ENCODE data around the gene DAAM2. TPM values are rescaled to one million over a fixed set of nuclear protein-coding genes. Genes with fewer than 3 reads are reported as not detected.

Gene DAAM2
- total and polyA plus RNA-seq, 4 experiments from 2014 or later, result not detected

GRCh38 chr6:39931607-39932006 is 139.4 kb downstream of the DAAM2 start:
- POLR2A ChIA-PET (ENCODE audit: partially characterized antibody), result no interaction called here

GRCh38 chr6:39932386-39932910 is 140.3 kb downstream of the DAAM2 start:
- H3K4me1 ChIP-seq (ENCODE audit: insufficient read depth, low read length), result peaks cover 5% of the 10 kb centered on the region
- Mint-ChIP-seq H3K27ac (no peak overlapping the region), H3K4me1 (peaks cover 1 to 10% (median 4%) of the 10 kb centered on the region in 4 donors), H3K9me3 (peaks cover 0 to 8% (median 0%) of the 10 kb centered on the region in 8 donors), H3K27me3 (peaks cover 10 to 24% of the 10 kb centered on the region in 2 donors), H3K36me3 (no peaks in the 10 kb centered on the region), H3K4me3 (no peak overlapping the region)
- POLR2A ChIA-PET (ENCODE audit: partially characterized antibody), result no interaction called here
- intact Hi-C loops (cut with micrococcal nuclease), result no loop called here
- peaks cover 3% of the 10 kb centered on the region for H3K27me3 ChIP-seq (ENCODE audit: insufficient read depth, low read length)
- H3K4me3 ChIP-seq (ENCODE audit: low read length in 2 of 2), result no peak overlapping the region
- DNase-seq, result no peak
- no peak overlapping the region for H3K27ac ChIP-seq (ENCODE audit: low read depth, low read length)
- no peaks in the 10 kb centered on the region for H3K9me3 ChIP-seq (ENCODE audit: control insufficient read depth in 1 of 2, low read length in 2 of 2)
- CTCF ChIA-PET (ENCODE audit: partially characterized antibody), result no interaction called here
- H3K36me3 ChIP-seq (ENCODE audit: insufficient read depth, low read length), result no peaks in the 10 kb centered on the region

More at GRCh38 chr6:39931607-39932006, 139.4 kb downstream of the DAAM2 start:
- Mint-ChIP-seq H3K9me3 (peaks cover 0 to 4% (median 0%) of the 10 kb centered on the region in 8 donors), H3K36me3 (no peaks in the 10 kb centered on the region), H3K27me3 (peaks cover 8 to 24% of the 10 kb centered on the region in 2 donors), H3K4me1 (peaks cover 1 to 10% (median 4%) of the 10 kb centered on the region in 4 donors), H3K27ac (no peak overlapping the region), H3K4me3 (no peak overlapping the region)
- peaks cover 3% of the 10 kb centered on the region for H3K27me3 ChIP-seq (ENCODE audit: insufficient read depth, low read length)
- CTCF ChIA-PET (ENCODE audit: partially characterized antibody), result no interaction called here
- peaks cover 5% of the 10 kb centered on the region for H3K4me1 ChIP-seq (ENCODE audit: insufficient read depth, low read length)
- no peaks in the 10 kb centered on the region for H3K9me3 ChIP-seq (ENCODE audit: control insufficient read depth in 1 of 2, low read length in 2 of 2)
- H3K27ac ChIP-seq (ENCODE audit: low read depth, low read length), result no peak overlapping the region
- no peak for DNase-seq
- H3K36me3 ChIP-seq (ENCODE audit: insufficient read depth, low read length), result no peaks in the 10 kb centered on the region
- intact Hi-C loops (cut with micrococcal nuclease), result no loop called here
- no peak overlapping the region for H3K4me3 ChIP-seq (ENCODE audit: low read length in 2 of 2)

- Histone ChIP-seq H3K27me3 (ENCODE audit: insufficient read depth, low read length) (peaks cover 3% of the 10 kb centered on the region), H3K4me3 (ENCODE audit: low read length in 2 of 2) (no peak overlapping the region), H3K27ac (ENCODE audit: low read depth, low read length) (no peak overlapping the region), H3K9me3 (ENCODE audit: control insufficient read depth in 1 of 2, low read length in 2 of 2) (no peaks in the 10 kb centered on the region), H3K36me3 (ENCODE audit: insufficient read depth, low read length) (no peaks in the 10 kb centered on the region), H3K4me1 (ENCODE audit: insufficient read depth, low read length) (peaks cover 5% of the 10 kb centered on the region)
- ChIA-PET CTCF (ENCODE audit: partially characterized antibody) (no interaction called here), POLR2A (ENCODE audit: partially characterized antibody) (no interaction called here)
- H3K9me3 Mint-ChIP-seq, result peaks cover 0 to 6% (median 0%) of the 10 kb centered on the region in 8 donors
- peaks cover 11 to 28% of the 10 kb centered on the region in 2 donors for H3K27me3 Mint-ChIP-seq
- H3K27ac Mint-ChIP-seq, result peak overlapping the region in 3 of 7 donors; percentile 23 to 69 (median 28)
- intact Hi-C loops (cut with micrococcal nuclease), result no loop called here
- H3K4me1 Mint-ChIP-seq, result peaks cover 1 to 10% (median 4%) of the 10 kb centered on the region in 4 donors
- H3K4me3 Mint-ChIP-seq, result peak overlapping the region; percentile 9 to 83 (median 72)
- DNase-seq, result no peak
- H3K36me3 Mint-ChIP-seq, result no peaks in the 10 kb centered on the region
These were observed 141.5 kb downstream of the DAAM2 start for GRCh38 chr6:39933669-39934130.

- Histone ChIP-seq H3K4me1 (ENCODE audit: insufficient read depth, low read length) (peaks cover 5% of the 10 kb centered on the region), H3K27me3 (ENCODE audit: insufficient read depth, low read length) (peaks cover 3% of the 10 kb centered on the region), H3K4me3 (ENCODE audit: low read length in 2 of 2) (no peak within 1 kb of the TSS), H3K36me3 (ENCODE audit: insufficient read depth, low read length) (no peaks in the 10 kb centered on the region), H3K27ac (ENCODE audit: low read depth, low read length) (no peak within 1 kb of the TSS), H3K9me3 (ENCODE audit: control insufficient read depth in 1 of 2, low read length in 2 of 2) (no peaks in the 10 kb centered on the region)
- H3K27me3 Mint-ChIP-seq, result peaks cover 11 to 28% of the 10 kb centered on the region in 2 donors
- POLR2A ChIA-PET (ENCODE audit: partially characterized antibody), result no interaction called here
- peaks cover 1 to 10% (median 4%) of the 10 kb centered on the region in 4 donors for H3K4me1 Mint-ChIP-seq
- peak within 1 kb of the TSS in 4 of 7 donors; percentile 23 to 69 (median 32) for H3K27ac Mint-ChIP-seq
- H3K36me3 Mint-ChIP-seq, result no peaks in the 10 kb centered on the region
- peak in 1 of 5 donors; percentile 1 for DNase-seq
- peaks cover 0 to 6% (median 0%) of the 10 kb centered on the region in 8 donors for H3K9me3 Mint-ChIP-seq
- CTCF ChIA-PET (ENCODE audit: partially characterized antibody), result no interaction called here
- peak within 1 kb of the TSS; percentile 58 to 83 (median 72) for H3K4me3 Mint-ChIP-seq
- intact Hi-C loops (cut with micrococcal nuclease), result no loop called here
These were observed 142.1 kb downstream of the DAAM2 start, which contains the start of gene MOCS1 for GRCh38 chr6:39934131-39934757. TSS of gene MOCS1 (minus strand) at chr6:39934462. CDS start at chr6:39934417, 45 bp downstream.

- Histone ChIP-seq H3K27me3 (ENCODE audit: insufficient read depth, low read length) (peaks cover 3% of the 10 kb centered on the region), H3K36me3 (ENCODE audit: insufficient read depth, low read length) (no peaks in the 10 kb centered on the region), H3K9me3 (ENCODE audit: control insufficient read depth in 1 of 2, low read length in 2 of 2) (no peaks in the 10 kb centered on the region), H3K4me3 (ENCODE audit: low read length in 2 of 2) (no peak overlapping the region), H3K27ac (ENCODE audit: low read depth, low read length) (no peak overlapping the region), H3K4me1 (ENCODE audit: insufficient read depth, low read length) (peaks cover 5% of the 10 kb centered on the region)
- no peak for DNase-seq
- Mint-ChIP-seq H3K27me3 (peaks cover 11 to 28% of the 10 kb centered on the region in 2 donors), H3K9me3 (peaks cover 0 to 4% (median 0%) of the 10 kb centered on the region in 8 donors), H3K36me3 (no peaks in the 10 kb centered on the region), H3K4me3 (no peak overlapping the region), H3K27ac (no peak overlapping the region), H3K4me1 (peaks cover 1 to 10% (median 4%) of the 10 kb centered on the region in 4 donors)
- intact Hi-C loops (cut with micrococcal nuclease), result no loop called here
- CTCF ChIA-PET (ENCODE audit: partially characterized antibody), result no interaction called here
- POLR2A ChIA-PET (ENCODE audit: partially characterized antibody), result no interaction called here
These were observed 143.1 kb downstream of the DAAM2 start for GRCh38 chr6:39935241-39935640.

- H3K4me1 ChIP-seq (ENCODE audit: insufficient read depth, low read length), result peaks cover 5% of the 10 kb centered on the region
- H3K36me3 ChIP-seq (ENCODE audit: insufficient read depth, low read length), result no peaks in the 10 kb centered on the region
- peaks cover 3% of the 10 kb centered on the region for H3K27me3 ChIP-seq (ENCODE audit: insufficient read depth, low read length)
- ChIA-PET CTCF (ENCODE audit: partially characterized antibody) (no interaction called here), POLR2A (ENCODE audit: partially characterized antibody) (no interaction called here)
- H3K4me3 ChIP-seq (ENCODE audit: low read length in 2 of 2), result no peak overlapping the region
- DNase-seq, result no peak
- Mint-ChIP-seq H3K27me3 (peaks cover 10 to 24% of the 10 kb centered on the region in 2 donors), H3K36me3 (no peaks in the 10 kb centered on the region), H3K9me3 (peaks cover 0 to 4% (median 0%) of the 10 kb centered on the region in 8 donors), H3K4me1 (peaks cover 1 to 10% (median 4%) of the 10 kb centered on the region in 4 donors), H3K4me3 (no peak overlapping the region), H3K27ac (no peak overlapping the region)
- intact Hi-C loops (cut with micrococcal nuclease), result no loop called here
- no peak overlapping the region for H3K27ac ChIP-seq (ENCODE audit: low read depth, low read length)
- no peaks in the 10 kb centered on the region for H3K9me3 ChIP-seq (ENCODE audit: control insufficient read depth in 1 of 2, low read length in 2 of 2)
These were observed 144.7 kb downstream of the DAAM2 start for GRCh38 chr6:39936857-39937256.

- Mint-ChIP-seq H3K27me3 (peaks cover 7 to 21% of the 10 kb centered on the region in 2 donors), H3K4me3 (no peak overlapping the region), H3K27ac (no peak overlapping the region), H3K36me3 (no peaks in the 10 kb centered on the region), H3K9me3 (peaks cover 0 to 4% (median 0%) of the 10 kb centered on the region in 8 donors), H3K4me1 (peaks cover 1 to 10% (median 4%) of the 10 kb centered on the region in 4 donors)
- peaks cover 5% of the 10 kb centered on the region for H3K4me1 ChIP-seq (ENCODE audit: insufficient read depth, low read length)
- H3K36me3 ChIP-seq (ENCODE audit: insufficient read depth, low read length), result no peaks in the 10 kb centered on the region
- H3K4me3 ChIP-seq (ENCODE audit: low read length in 2 of 2), result no peak overlapping the region
- DNase-seq, result no peak
- ChIA-PET POLR2A (ENCODE audit: partially characterized antibody) (no interaction called here), CTCF (ENCODE audit: partially characterized antibody) (no interaction called here)
- peaks cover 3% of the 10 kb centered on the region for H3K27me3 ChIP-seq (ENCODE audit: insufficient read depth, low read length)
- H3K27ac ChIP-seq (ENCODE audit: low read depth, low read length), result no peak overlapping the region
- intact Hi-C loops (cut with micrococcal nuclease), result no loop called here
- no peaks in the 10 kb centered on the region for H3K9me3 ChIP-seq (ENCODE audit: control insufficient read depth in 1 of 2, low read length in 2 of 2)
These were observed 145.6 kb downstream of the DAAM2 start for GRCh38 chr6:39937686-39938333.

Data from CD4-positive, alpha-beta memory T cell (primary cell).